Immature natural killer cell (primary cell): Measurements from ENCODE around the gene HOXB3. TPM values are rescaled to one million over a fixed set of nuclear protein-coding genes. Genes with fewer than 3 reads are reported as not detected.
"Not testable (repeated sequence)": the region's sequence is repeated elsewhere in the genome, so short reads cannot be mapped to it uniquely, and the experiment has no call there.

Experiments used
- DNase-seq, 3 donors: peaks; one replicate each; pipeline ENCODE4 v3.0.0; 2022; ENCODE audit warnings: mixed read lengths in 1 of 3
- H3K27ac Mint-ChIP-seq, 6 donors: one replicate each; pipeline ENCODE4 v1.8.0; 2020; ENCODE audit warnings: mixed read lengths in 6 of 6, mild to moderate bottlenecking in 5 of 6, inconsistent platforms in 4 of 6, moderate library complexity in 3 of 6
- H3K27me3 Mint-ChIP-seq, 3 donors: one replicate each; pipeline ENCODE4 v1.8.0; 2020 to 2021; ENCODE audit warnings: low read depth in 3 of 3, mild to moderate bottlenecking in 3 of 3, mixed read lengths in 3 of 3, moderate library complexity in 3 of 3, inconsistent platforms in 1 of 3
- H3K36me3 Mint-ChIP-seq, 3 donors: one replicate each; pipeline ENCODE4 v1.8.0; 2020; ENCODE audit warnings: mixed read lengths in 3 of 3, inconsistent platforms in 2 of 3, mild to moderate bottlenecking in 2 of 3
- H3K4me1 Mint-ChIP-seq, 2 donors: one replicate each; pipeline ENCODE4 v1.8.0; 2020; ENCODE audit warnings: inconsistent platforms in 2 of 2, mild to moderate bottlenecking in 2 of 2, mixed read lengths in 2 of 2, moderate library complexity in 1 of 2
- H3K4me3 Mint-ChIP-seq, 5 donors: one replicate each; pipeline ENCODE4 v1.8.0; 2020; ENCODE audit warnings: mild to moderate bottlenecking in 5 of 5, mixed read lengths in 5 of 5, inconsistent platforms in 3 of 5, moderate library complexity in 3 of 5
- H3K9me3 Mint-ChIP-seq, 6 donors: one replicate each; pipeline ENCODE4 v1.8.0; 2020; ENCODE audit warnings: mild to moderate bottlenecking in 6 of 6, mixed read lengths in 6 of 6, inconsistent platforms in 4 of 6, moderate library complexity in 3 of 6
- polyA plus RNA-seq, 3 donors: library from polyadenylated mRNA; unstranded; fragments of 300-500 nt; fragmentation: Illumina TruSeq; gene quantifications; one replicate each; pipeline ENCODE4 v1.2.3, GENCODE V29; 2021

HOXB3 gene
- polyA plus RNA-seq, 3 donors from 2014 or later = 0.26 to 0.45 TPM; not detected in 1

GRCh38 chr17:48515925-48516900, 73.8 kb downstream of the HOXB3 start:
- Mint-ChIP-seq H3K4me3 (no peak overlapping the region), H3K4me1 (peaks cover 0 to 5% of the 10 kb centered on the region in 2 donors), H3K36me3 (no peaks in the 10 kb centered on the region), H3K27me3 (peaks cover 6 to 13% (median 7%) of the 10 kb centered on the region in 3 donors), H3K9me3 (no peaks in the 10 kb centered on the region), H3K27ac (no peak overlapping the region)
- no peak for DNase-seq

- H3K27me3 Mint-ChIP-seq = peaks cover 6 to 14% (median 7%) of the 10 kb centered on the region in 3 donors
- peaks cover 0 to 8% of the 10 kb centered on the region in 2 donors for H3K4me1 Mint-ChIP-seq
- H3K27ac Mint-ChIP-seq = no peak overlapping the region
- H3K9me3 Mint-ChIP-seq = no peaks in the 10 kb centered on the region
- no peak for DNase-seq
- no peak overlapping the region for H3K4me3 Mint-ChIP-seq
- H3K36me3 Mint-ChIP-seq = no peaks in the 10 kb centered on the region
Observed at GRCh38 chr17:48514477-48514876, 75.6 kb downstream of the HOXB3 start.

- no peak overlapping the region for H3K27ac Mint-ChIP-seq
- H3K36me3 Mint-ChIP-seq = no peaks in the 10 kb centered on the region
- peak overlapping the region in 1 of 5 donors; percentile 83 for H3K4me3 Mint-ChIP-seq
- DNase-seq = no peak
- H3K9me3 Mint-ChIP-seq = no peaks in the 10 kb centered on the region
- peaks cover 0 to 8% of the 10 kb centered on the region in 2 donors for H3K4me1 Mint-ChIP-seq
- H3K27me3 Mint-ChIP-seq = peaks cover 2 to 13% (median 7%) of the 10 kb centered on the region in 3 donors
Observed at GRCh38 chr17:48513666-48514455, 76.2 kb downstream of the HOXB3 start.

DNA sequence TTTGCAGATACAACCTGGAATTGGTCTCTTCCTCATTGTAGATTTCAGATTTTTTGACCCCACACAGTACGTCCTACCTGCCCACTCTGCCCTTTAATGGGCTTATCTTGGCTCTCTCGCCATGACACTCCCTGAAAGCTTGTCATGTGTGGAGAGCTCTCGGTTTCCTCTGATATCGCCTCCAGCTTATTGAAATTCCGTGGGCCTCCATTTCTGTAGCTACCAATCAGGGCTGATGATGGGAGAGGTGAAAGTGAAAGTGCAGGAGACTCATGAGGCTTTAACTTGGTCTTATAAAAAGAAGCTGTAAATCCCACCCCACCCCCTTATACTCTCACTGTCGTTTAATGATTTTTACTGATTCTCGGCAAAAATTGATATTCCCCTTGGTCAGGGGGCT, 76.9 kb downstream of the HOXB3 start:
- peak overlapping the region in 3 of 5 donors; percentile 35 to 83 (median 70) for H3K4me3 Mint-ChIP-seq
- no peaks in the 10 kb centered on the region for H3K9me3 Mint-ChIP-seq
- H3K27ac Mint-ChIP-seq = peak overlapping the region in 3 of 6 donors; percentile 43 to 79 (median 77)
- DNase-seq = peak in 1 of 3 donors; percentile 19
- H3K36me3 Mint-ChIP-seq = no peaks in the 10 kb centered on the region
- H3K4me1 Mint-ChIP-seq = peaks cover 0 to 8% of the 10 kb centered on the region in 2 donors
- peaks cover 4 to 13% (median 7%) of the 10 kb centered on the region in 3 donors for H3K27me3 Mint-ChIP-seq

DNA sequence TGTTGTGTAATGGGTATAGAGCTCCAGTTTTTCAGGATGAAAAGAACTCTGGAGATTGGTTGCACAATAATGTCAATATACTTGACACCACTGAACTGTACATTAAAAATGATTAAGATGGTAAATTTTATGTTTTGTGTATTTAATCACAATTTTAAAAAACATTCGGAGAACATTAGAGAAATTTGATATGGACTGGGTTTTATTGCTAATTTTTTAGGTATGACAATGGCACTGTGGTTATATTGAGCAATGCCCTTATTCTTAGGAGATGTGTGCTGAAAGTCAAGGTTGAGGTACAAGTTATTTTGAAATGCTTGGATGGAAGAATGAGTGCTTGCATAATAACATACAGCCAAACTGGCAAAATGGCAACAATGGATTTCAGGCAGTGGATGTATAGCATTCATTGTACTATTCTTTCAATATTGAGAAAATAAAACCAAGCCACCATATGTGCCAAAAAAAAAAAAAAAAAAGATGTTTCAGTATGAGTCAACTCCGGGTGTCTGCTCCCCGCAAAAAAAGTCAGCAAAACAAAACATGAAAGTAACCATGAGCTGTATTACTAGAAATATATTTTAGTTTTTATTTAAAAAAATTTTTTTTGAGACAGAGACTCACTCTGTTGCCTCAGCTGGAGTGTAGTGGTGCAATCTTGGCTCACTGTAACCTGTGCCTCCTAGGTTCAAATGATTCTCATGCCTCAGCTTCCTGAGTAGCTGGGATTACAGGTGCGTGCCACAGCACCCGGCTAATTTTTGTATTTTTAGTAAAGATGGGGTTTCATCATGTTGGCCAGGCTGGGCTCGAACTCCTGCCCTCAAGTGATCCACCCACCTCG, 79.1 kb downstream of the HOXB3 start:
- H3K36me3 Mint-ChIP-seq = no peaks in the 10 kb centered on the region
- H3K4me3 Mint-ChIP-seq = no peak overlapping the region
- peak overlapping the region in 3 of 6 donors; percentile 35 to 60 (median 52) for H3K27ac Mint-ChIP-seq
- no peaks in the 10 kb centered on the region for H3K9me3 Mint-ChIP-seq
- peaks cover 4 to 13% (median 5%) of the 10 kb centered on the region in 3 donors for H3K27me3 Mint-ChIP-seq
- DNase-seq = peak in 1 of 3 donors; percentile 45
- H3K4me1 Mint-ChIP-seq = peaks cover 4 to 12% of the 10 kb centered on the region in 2 donors

DNA sequence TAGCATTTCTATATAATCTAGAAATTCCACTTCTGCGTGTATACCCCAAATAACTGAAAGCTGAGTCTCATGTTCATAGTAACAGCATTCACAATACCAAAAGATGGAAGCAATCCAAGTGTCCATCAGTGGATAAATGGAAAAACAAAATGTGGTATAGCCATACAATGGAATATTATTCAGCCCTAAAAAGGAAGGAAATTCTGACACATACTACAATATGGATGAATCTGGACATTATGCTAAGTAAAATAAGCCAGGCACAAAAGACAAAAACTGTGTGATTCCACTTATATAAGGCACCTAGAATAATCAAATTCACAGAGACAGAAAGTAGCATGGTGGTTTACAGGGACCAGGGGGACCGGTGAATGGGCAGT, 79.7 kb downstream of the HOXB3 start:
- H3K4me1 Mint-ChIP-seq = peaks cover 11 to 18% of the 10 kb centered on the region in 2 donors
- no peaks in the 10 kb centered on the region for H3K9me3 Mint-ChIP-seq
- H3K27ac Mint-ChIP-seq = peak overlapping the region in 1 of 6 donors; percentile 52
- H3K4me3 Mint-ChIP-seq = no peak overlapping the region
- no peak for DNase-seq
- H3K36me3 Mint-ChIP-seq = no peaks in the 10 kb centered on the region
- peaks cover 2 to 11% (median 4%) of the 10 kb centered on the region in 3 donors for H3K27me3 Mint-ChIP-seq

- H3K4me3 Mint-ChIP-seq, H3K27ac Mint-ChIP-seq: not testable (repeated sequence)
Observed at GRCh38 chr17:48509708-48510107, 80.3 kb downstream of the HOXB3 start.

DNA sequence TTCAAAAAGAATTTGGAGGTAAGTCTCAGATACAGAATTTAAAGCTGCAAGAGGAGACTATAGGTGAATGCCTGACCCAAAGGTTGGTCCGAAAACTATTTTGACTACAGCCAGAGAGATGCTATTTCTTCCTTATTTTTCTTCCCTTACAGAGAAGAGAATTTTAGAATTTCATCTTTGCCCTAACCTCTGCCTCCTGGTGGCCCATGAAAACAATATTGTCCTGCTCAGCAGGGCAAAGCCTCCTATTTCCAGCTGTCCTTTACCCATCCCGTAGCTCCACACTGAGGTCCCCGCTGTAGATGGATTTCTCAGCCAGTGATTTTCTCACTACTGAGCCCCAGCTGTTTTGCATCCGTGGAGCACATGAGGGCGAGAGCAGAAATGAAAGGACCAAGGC, 83.8 kb downstream of the HOXB3 start:
- peaks cover 0 to 7% (median 3%) of the 10 kb centered on the region in 3 donors for H3K27me3 Mint-ChIP-seq
- no peak overlapping the region for H3K4me3 Mint-ChIP-seq
- no peaks in the 10 kb centered on the region for H3K36me3 Mint-ChIP-seq
- peak overlapping the region; percentile 14 to 92 (median 85) for H3K27ac Mint-ChIP-seq
- no peak for DNase-seq
- no peaks in the 10 kb centered on the region for H3K9me3 Mint-ChIP-seq
- H3K4me1 Mint-ChIP-seq = peaks cover 16 to 18% of the 10 kb centered on the region in 2 donors

More at GRCh38 chr17:48509708-48510107, 80.3 kb downstream of the HOXB3 start:
- not testable (repeated sequence) for H3K27me3 Mint-ChIP-seq, DNase-seq, H3K9me3 Mint-ChIP-seq, H3K36me3 Mint-ChIP-seq
- H3K4me1 Mint-ChIP-seq = peaks cover 16 to 23% of the 10 kb centered on the region in 2 donors

DNA sequence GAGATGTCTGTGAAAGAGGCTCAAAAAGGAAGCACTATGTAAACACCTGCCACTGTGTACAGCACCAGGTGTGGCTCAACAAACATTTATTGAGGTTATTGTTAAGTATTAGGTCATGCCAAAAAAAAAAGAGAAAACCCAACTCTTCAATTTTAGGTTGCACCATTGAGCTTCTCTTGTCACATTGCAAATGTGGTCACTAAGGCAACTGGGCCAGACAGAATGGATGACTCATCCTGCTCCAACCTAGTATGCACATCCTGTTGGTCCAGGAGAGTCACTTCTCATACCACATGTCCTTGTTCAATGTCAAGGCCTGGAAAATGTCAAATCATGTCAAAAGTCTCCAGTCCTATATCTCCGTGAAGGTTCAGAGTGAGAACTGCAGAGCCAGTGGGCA, 84.3 kb downstream of the HOXB3 start:
- peak; percentile 63 to 74 (median 64) for DNase-seq
- peaks cover under 1 to 4% (median 3%) of the 10 kb centered on the region in 3 donors for H3K27me3 Mint-ChIP-seq
- peak overlapping the region; percentile 14 to 92 (median 85) for H3K27ac Mint-ChIP-seq
- H3K4me3 Mint-ChIP-seq = no peak overlapping the region
- H3K36me3 Mint-ChIP-seq = no peaks in the 10 kb centered on the region
- no peaks in the 10 kb centered on the region for H3K9me3 Mint-ChIP-seq
- peaks cover 16% of the 10 kb centered on the region in 2 donors for H3K4me1 Mint-ChIP-seq

DNA sequence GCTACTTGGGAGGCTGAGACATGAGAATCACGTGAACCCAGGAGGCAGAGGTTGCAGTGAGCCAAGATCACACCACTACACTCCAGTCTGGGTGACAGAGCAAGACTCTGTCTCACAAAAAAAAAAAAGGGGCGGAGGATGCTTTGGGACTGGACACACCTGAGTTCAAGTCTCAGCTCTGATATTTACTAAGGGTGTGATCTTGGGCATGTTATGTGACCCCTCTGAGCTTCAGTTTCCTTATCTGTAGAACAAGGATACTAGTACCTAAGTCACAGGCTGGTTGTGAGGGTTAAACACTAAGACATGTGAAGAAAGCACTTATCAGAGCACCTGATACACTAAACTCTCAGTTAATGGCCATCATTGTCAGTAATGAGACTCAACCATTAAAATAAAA, 85.1 kb downstream of the HOXB3 start:
- H3K27ac Mint-ChIP-seq = peak overlapping the region in 5 of 6 donors; percentile 53 to 92 (median 84)
- H3K4me1 Mint-ChIP-seq = peaks cover 15 to 16% of the 10 kb centered on the region in 2 donors
- no peak for DNase-seq
- peaks cover 3 to 6% (median 4%) of the 10 kb centered on the region in 3 donors for H3K27me3 Mint-ChIP-seq
- H3K9me3 Mint-ChIP-seq = no peaks in the 10 kb centered on the region
- no peaks in the 10 kb centered on the region for H3K36me3 Mint-ChIP-seq
- H3K4me3 Mint-ChIP-seq = peak overlapping the region in 1 of 5 donors; percentile 18

DNA sequence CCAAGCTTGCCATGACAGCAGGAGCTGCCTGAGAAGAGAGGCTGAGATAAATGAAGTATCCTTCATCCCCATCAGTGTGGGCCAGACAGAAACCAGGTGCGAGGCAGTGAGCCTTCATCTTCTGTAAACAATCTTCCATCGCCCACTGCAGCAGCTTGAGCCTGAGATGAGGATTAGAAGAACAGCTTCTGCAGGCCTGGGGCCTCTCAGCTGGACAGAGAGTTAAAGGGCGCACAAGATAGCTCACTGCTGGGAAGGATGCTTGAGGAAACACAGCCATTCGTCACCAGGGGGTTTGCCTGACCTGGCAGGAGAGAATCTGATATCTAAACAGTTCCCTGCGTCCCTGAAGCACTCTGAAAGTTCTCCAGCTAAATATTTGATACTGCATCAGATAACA, 86.3 kb downstream of the HOXB3 start:
- H3K36me3 Mint-ChIP-seq = no peaks in the 10 kb centered on the region
- DNase-seq = no peak
- peaks cover 3 to 6% (median 4%) of the 10 kb centered on the region in 3 donors for H3K27me3 Mint-ChIP-seq
- H3K27ac Mint-ChIP-seq = no peak overlapping the region
- no peaks in the 10 kb centered on the region for H3K9me3 Mint-ChIP-seq
- peaks cover 15 to 16% of the 10 kb centered on the region in 2 donors for H3K4me1 Mint-ChIP-seq
- H3K4me3 Mint-ChIP-seq = no peak overlapping the region

DNA sequence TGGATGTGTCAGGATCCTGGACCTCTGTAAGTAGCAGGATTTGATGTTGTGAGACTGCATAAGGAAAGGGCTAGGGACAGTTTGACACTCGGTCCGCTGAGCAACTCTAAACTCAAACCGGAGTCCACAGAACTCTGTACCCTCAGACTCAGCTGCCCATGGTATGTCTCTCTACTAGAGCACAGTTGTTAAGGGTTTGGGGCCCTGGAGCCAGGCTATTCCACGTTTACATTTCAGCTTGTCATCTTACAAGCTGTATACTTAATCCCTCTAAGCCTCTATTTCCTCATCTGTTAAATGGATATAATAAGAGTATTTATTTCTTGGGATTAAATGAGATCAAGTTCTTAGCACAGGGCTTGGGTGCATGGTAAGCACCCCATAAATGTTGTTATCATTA, 87.1 kb downstream of the HOXB3 start:
- H3K36me3 Mint-ChIP-seq = no peaks in the 10 kb centered on the region
- peaks cover 15 to 16% of the 10 kb centered on the region in 2 donors for H3K4me1 Mint-ChIP-seq
- no peak overlapping the region for H3K4me3 Mint-ChIP-seq
- H3K9me3 Mint-ChIP-seq = no peaks in the 10 kb centered on the region
- H3K27ac Mint-ChIP-seq = no peak overlapping the region
- DNase-seq = no peak
- H3K27me3 Mint-ChIP-seq = peaks cover 2 to 6% (median 4%) of the 10 kb centered on the region in 3 donors

DNA sequence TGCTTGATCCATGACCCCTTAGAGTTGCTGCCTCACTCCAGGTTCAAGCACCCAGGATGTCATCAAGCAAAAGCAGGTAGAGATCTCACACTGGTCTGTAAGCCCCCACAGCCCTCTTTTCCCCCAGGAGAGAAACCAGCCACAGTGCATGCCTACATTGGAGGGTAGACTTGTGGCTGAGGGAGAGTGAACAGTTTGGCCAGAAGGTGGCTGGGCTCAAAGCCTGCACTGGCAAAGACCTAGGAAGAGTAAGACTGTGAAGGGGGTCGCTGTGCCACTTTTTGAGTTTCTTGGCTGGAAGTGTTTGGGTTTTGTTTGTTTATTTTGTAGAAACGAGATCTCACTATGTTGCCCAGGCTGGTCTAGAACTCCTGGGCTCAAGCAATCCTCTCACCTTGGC, 87.7 kb downstream of the HOXB3 start:
- H3K27me3 Mint-ChIP-seq = peaks cover 2 to 6% (median 4%) of the 10 kb centered on the region in 3 donors
- DNase-seq = no peak
- no peak overlapping the region for H3K4me3 Mint-ChIP-seq
- H3K9me3 Mint-ChIP-seq = no peaks in the 10 kb centered on the region
- peaks cover 15 to 16% of the 10 kb centered on the region in 2 donors for H3K4me1 Mint-ChIP-seq
- no peaks in the 10 kb centered on the region for H3K36me3 Mint-ChIP-seq
- no peak overlapping the region for H3K27ac Mint-ChIP-seq
